ENCODE measurements around the gene VPS35L.

DNA sequence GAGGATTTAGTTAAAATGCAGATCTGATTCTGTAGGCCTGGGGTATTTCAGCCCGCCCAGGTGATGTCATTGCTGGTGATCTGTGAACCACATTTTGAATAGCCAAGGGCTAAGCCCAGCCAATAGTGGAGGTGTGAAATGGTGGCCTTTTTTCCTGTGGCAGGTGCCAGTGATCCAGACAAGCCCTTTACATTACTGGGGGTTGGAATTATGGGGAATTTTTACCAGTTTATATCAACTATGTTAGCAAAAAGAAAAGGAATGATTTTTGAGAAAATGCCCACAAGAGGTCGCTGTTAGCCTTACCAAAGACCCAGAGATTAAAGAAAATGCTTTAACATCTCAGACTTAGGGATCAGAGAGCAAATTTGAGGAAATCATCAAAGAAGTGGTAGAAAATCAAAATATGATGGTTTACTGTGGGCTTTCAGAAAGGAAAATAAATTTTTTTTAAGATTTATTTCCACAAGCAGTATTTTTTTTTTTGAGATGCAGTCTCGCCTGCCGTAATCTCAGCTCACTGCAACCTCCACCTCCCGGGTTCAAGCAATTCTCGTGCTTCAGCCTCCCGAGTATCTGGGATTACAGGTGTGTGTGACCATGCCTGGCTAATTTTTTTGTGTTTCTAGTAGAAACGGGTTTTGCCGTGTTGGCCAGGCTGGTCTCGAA is 3.9 kb downstream of the VPS35L start:
- TF ChIP-seq EZH2 (IDR thresholded peaks at IDR 0.05; ENCODE audit: borderline replicate concordance) (no peak), EZH2phosphoT487 (IDR thresholded peaks at IDR 0.05; ENCODE audit: low read depth, severe bottlenecking, unreplicated experiment) (no peak)
- TF ChIP-seq, protein P1, sequence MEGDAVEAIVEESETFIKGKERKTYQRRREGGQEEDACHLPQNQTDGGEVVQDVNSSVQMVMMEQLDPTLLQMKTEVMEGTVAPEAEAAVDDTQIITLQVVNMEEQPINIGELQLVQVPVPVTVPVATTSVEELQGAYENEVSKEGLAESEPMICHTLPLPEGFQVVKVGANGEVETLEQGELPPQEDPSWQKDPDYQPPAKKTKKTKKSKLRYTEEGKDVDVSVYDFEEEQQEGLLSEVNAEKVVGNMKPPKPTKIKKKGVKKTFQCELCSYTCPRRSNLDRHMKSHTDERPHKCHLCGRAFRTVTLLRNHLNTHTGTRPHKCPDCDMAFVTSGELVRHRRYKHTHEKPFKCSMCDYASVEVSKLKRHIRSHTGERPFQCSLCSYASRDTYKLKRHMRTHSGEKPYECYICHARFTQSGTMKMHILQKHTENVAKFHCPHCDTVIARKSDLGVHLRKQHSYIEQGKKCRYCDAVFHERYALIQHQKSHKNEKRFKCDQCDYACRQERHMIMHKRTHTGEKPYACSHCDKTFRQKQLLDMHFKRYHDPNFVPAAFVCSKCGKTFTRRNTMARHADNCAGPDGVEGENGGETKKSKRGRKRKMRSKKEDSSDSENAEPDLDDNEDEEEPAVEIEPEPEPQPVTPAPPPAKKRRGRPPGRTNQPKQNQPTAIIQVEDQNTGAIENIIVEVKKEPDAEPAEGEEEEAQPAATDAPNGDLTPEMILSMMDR (IDR thresholded peaks at IDR 0.05; ENCODE audit: poor library complexity): peak; percentile 73

All from hepatocyte (in vitro differentiated cells).